IPS-18a (cell line): ENCODE measurements around the gene PTPRK.
"Not testable (repeated sequence)": the region's sequence is repeated elsewhere in the genome, so short reads cannot be mapped to it uniquely, and the experiment has no call there.

Source experiments
- H3K27ac ChIP-seq: one replicate; pipeline ENCODE4 v1.5.1; 2013; ENCODE audit warnings: low read length
- H3K27me3 ChIP-seq: one replicate; pipeline ENCODE4 v1.6.1; 2013; ENCODE audit warnings: mild to moderate bottlenecking, low read length; ENCODE audit not compliant: control insufficient read depth, insufficient read depth
- H3K36me3 ChIP-seq: one replicate; pipeline ENCODE4 v1.6.1; 2013; ENCODE audit warnings: low read depth, low read length; ENCODE audit not compliant: control insufficient read depth
- H3K4me1 ChIP-seq: one replicate; pipeline ENCODE4 v1.6.1; 2013; ENCODE audit warnings: low read depth, low read length; ENCODE audit not compliant: control insufficient read depth
- H3K4me3 ChIP-seq: one replicate; pipeline ENCODE4 v1.5.1; 2013; ENCODE audit warnings: low read length
- H3K9ac ChIP-seq: one replicate; pipeline ENCODE4 v1.6.1; 2013; ENCODE audit warnings: mild to moderate bottlenecking, low read length, moderate library complexity
- H3K9me3 ChIP-seq: one replicate; pipeline ENCODE4 v1.6.1; 2013; ENCODE audit warnings: low read depth, low read length; ENCODE audit not compliant: control insufficient read depth

PTPRK gene

DNA sequence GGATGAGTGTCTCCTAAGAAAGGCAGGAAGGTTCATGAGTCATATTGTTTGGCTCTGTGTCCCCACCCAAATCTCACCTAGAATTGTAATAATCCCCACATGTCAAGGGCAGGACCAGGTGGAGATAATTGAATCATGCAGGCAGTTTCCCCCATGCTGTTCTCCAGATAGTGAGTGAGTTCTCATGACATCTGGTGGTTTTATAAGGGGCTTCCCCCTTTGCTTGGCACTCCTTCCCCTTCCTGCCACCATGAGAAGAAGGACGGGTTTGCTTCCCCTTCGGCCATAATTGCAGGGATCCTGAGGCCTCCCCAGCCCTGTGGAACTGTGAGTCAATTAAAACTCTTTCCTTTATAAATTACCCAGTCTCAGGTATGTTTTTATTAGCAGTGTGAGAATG, 542.2 kb downstream of the PTPRK start:
- not testable (repeated sequence) for H3K36me3 ChIP-seq, H3K9ac ChIP-seq, H3K4me3 ChIP-seq, H3K27ac ChIP-seq, H3K27me3 ChIP-seq, H3K4me1 ChIP-seq, H3K9me3 ChIP-seq

GRCh38 chr6:127976796-127977195, 543.6 kb downstream of the PTPRK start:
- H3K4me3 ChIP-seq, result no peak overlapping the region
- no peak overlapping the region for H3K9ac ChIP-seq
- H3K9me3 ChIP-seq, result no peaks in the 10 kb centered on the region
- H3K27me3 ChIP-seq, result no peaks in the 10 kb centered on the region
- no peaks in the 10 kb centered on the region for H3K4me1 ChIP-seq
- H3K27ac ChIP-seq, result no peak overlapping the region
- H3K36me3 ChIP-seq, result peaks cover 10% of the 10 kb centered on the region

GRCh38 chr6:127976111-127976510, 544.3 kb downstream of the PTPRK start:
- H3K36me3 ChIP-seq, result peaks cover 10% of the 10 kb centered on the region
- no peaks in the 10 kb centered on the region for H3K4me1 ChIP-seq
- no peak overlapping the region for H3K4me3 ChIP-seq
- H3K9me3 ChIP-seq, result no peaks in the 10 kb centered on the region
- no peaks in the 10 kb centered on the region for H3K27me3 ChIP-seq
- no peak overlapping the region for H3K27ac ChIP-seq
- no peak overlapping the region for H3K9ac ChIP-seq

DNA sequence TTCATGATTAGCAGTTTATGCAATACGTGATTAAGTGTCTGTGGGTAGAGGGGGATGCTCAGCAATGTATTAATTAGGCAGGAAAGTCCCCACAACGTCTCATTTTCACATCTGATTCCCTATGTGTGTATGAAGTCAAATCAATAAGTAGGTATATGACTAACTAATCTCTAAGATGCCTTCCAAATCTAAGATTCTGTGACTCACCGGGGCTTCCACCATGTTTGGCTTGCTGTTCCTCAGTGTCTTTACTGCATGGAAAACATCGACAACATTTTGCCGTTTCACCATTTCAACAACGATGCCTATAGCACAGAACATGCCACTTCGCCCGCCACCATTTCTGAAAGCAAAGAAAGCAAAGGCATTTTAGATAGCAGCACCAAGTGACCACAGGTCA, 547.6 kb downstream of the PTPRK start:
- Histone ChIP-seq H3K27me3 (no peaks in the 10 kb centered on the region), H3K36me3 (peaks cover 17% of the 10 kb centered on the region), H3K9me3 (no peaks in the 10 kb centered on the region), H3K9ac (no peak overlapping the region), H3K4me1 (no peaks in the 10 kb centered on the region), H3K4me3 (no peak overlapping the region), H3K27ac (no peak overlapping the region)

DNA sequence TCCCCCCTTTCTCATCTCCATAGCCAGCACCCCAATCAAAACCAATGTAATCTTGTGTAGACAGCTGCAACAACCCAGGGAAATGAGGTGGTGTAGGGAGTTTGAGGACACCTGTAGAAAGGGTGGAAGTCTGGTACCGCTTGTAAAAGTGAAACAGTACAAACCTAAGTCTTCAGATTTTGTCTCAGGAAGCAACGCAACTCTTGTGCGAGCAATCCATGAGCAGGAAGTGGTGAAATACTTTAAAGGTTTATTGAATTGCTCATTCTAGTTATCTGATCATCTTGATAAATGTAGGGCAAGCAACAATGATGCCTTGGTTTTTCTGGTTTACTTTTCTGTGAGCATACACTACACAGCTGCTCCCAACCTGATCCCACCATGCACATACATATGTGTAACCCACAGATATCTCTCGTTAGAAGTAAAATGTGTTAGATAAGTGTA, 548.4 kb downstream of the PTPRK start:
- H3K4me1 ChIP-seq, result no peaks in the 10 kb centered on the region
- H3K9ac ChIP-seq, result no peak overlapping the region
- H3K36me3 ChIP-seq, result peaks cover 17% of the 10 kb centered on the region
- H3K9me3 ChIP-seq, result no peaks in the 10 kb centered on the region
- no peaks in the 10 kb centered on the region for H3K27me3 ChIP-seq
- no peak overlapping the region for H3K4me3 ChIP-seq
- H3K27ac ChIP-seq, result no peak overlapping the region

GRCh38 chr6:127971386-127971785, 549.0 kb downstream of the PTPRK start:
- peaks cover 16% of the 10 kb centered on the region for H3K36me3 ChIP-seq
- no peaks in the 10 kb centered on the region for H3K27me3 ChIP-seq
- H3K9me3 ChIP-seq, result no peaks in the 10 kb centered on the region
- H3K9ac ChIP-seq, result no peak overlapping the region
- no peak overlapping the region for H3K4me3 ChIP-seq
- H3K4me1 ChIP-seq, result no peaks in the 10 kb centered on the region
- no peak overlapping the region for H3K27ac ChIP-seq

GRCh38 chr6:127969701-127970100, 550.7 kb downstream of the PTPRK start:
- no peak overlapping the region for H3K4me3 ChIP-seq

GRCh38 chr6:127968394-127968793, 552.0 kb downstream of the PTPRK start:
- Histone ChIP-seq H3K27me3 (no peaks in the 10 kb centered on the region), H3K4me3 (no peak overlapping the region), H3K36me3 (peaks cover 11% of the 10 kb centered on the region), H3K27ac (no peak overlapping the region), H3K9me3 (no peaks in the 10 kb centered on the region), H3K4me1 (no peaks in the 10 kb centered on the region), H3K9ac (no peak overlapping the region)

More at GRCh38 chr6:127969701-127970100, 550.7 kb downstream of the PTPRK start:
- H3K9me3 ChIP-seq, result no peaks in the 10 kb centered on the region
- no peaks in the 10 kb centered on the region for H3K4me1 ChIP-seq
- no peak overlapping the region for H3K27ac ChIP-seq
- H3K36me3 ChIP-seq, result peaks cover 11% of the 10 kb centered on the region
- no peak overlapping the region for H3K9ac ChIP-seq
- no peaks in the 10 kb centered on the region for H3K27me3 ChIP-seq

GRCh38 chr6:127967708-127968107, 552.7 kb downstream of the PTPRK start:
- Histone ChIP-seq H3K36me3 (peaks cover 7% of the 10 kb centered on the region), H3K9ac (no peak overlapping the region), H3K9me3 (no peaks in the 10 kb centered on the region), H3K4me3 (no peak overlapping the region), H3K4me1 (no peaks in the 10 kb centered on the region), H3K27me3 (no peaks in the 10 kb centered on the region), H3K27ac (no peak overlapping the region)

DNA sequence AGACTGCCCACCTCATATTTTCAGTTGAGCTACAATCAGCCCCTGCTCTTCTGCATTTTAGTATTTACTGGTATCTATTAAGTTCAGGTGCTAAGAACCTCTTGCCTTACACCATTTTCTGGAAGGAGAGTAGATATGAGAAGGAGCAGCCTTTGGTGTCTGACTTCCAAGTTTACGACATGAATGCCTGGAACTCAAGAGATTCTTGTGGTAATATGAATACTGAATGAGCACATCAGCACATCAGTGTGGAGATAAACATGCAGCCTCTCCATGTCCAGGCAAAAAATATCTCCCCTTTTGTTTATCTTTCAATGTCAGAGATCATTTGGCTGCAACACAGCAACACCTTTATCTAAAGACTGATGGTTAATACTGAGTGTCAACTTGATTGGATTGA, 553.8 kb downstream of the PTPRK start:
- peaks cover 7% of the 10 kb centered on the region for H3K36me3 ChIP-seq
- H3K9me3 ChIP-seq, result no peaks in the 10 kb centered on the region
- no peak overlapping the region for H3K4me3 ChIP-seq
- H3K27me3 ChIP-seq, result no peaks in the 10 kb centered on the region
- no peak overlapping the region for H3K9ac ChIP-seq
- H3K4me1 ChIP-seq, result no peaks in the 10 kb centered on the region
- H3K27ac ChIP-seq, result no peak overlapping the region

- H3K27me3 ChIP-seq, result no peaks in the 10 kb centered on the region
- no peaks in the 10 kb centered on the region for H3K36me3 ChIP-seq
- no peak overlapping the region for H3K27ac ChIP-seq
- H3K9me3 ChIP-seq, result no peaks in the 10 kb centered on the region
- no peak overlapping the region for H3K4me3 ChIP-seq
- H3K9ac ChIP-seq, result no peak overlapping the region
- H3K4me1 ChIP-seq, result no peaks in the 10 kb centered on the region
Measured at GRCh38 chr6:127963495-127963894, 556.9 kb downstream of the PTPRK start.

DNA sequence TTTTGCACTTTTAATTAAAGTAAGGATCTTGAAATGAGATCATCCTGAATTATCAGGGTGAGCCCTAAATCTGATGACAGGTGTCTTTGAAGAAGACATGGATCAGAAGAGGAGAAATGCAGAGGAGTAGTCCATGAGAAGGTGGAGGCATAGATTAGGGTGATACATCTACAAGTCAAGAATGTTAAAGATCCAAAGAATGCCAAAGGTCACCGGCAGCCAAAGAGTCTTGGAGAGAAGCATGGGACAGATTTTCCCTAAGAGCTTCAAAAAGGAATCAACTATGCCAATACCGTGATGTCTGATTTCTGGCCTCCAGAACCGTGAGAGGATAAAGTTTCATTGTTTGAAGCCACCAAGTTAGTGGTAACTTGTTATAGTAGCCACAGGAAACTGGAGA, 560.5 kb downstream of the PTPRK start:
- H3K4me3 ChIP-seq, result no peak overlapping the region
- no peak overlapping the region for H3K9ac ChIP-seq
- no peaks in the 10 kb centered on the region for H3K36me3 ChIP-seq
- no peaks in the 10 kb centered on the region for H3K27me3 ChIP-seq
- no peak overlapping the region for H3K27ac ChIP-seq
- H3K4me1 ChIP-seq, result no peaks in the 10 kb centered on the region
- no peaks in the 10 kb centered on the region for H3K9me3 ChIP-seq
